AG04449 (cell line): ENCODE results near the gene CCDC107.

Experiments
- CTCF ChIA-PET: fragments of 350-600 bp; formaldehyde crosslinking; extraction: SDS; loops from one replicate; lab custom pipeline; 2021; ENCODE audit warnings: antibody characterized with exemption; lab: Yijun Ruan, JAX
- POLR2A ChIA-PET: fragments of 400-600, 350-600 bp; formaldehyde crosslinking; extraction: SDS; loops from one replicate; lab custom pipeline; 2020; ENCODE audit warnings: antibody characterized with exemption, inconsistent platforms; lab: Yijun Ruan, JAX
- DNase-seq: peaks from one replicate; pipeline ENCODE4 v3.0.0-alpha.2; 2010; ENCODE audit warnings: low read depth, low spot score
- H3K4me3 ChIP-seq: 2 replicates; pipeline ENCODE4 v1.5.1; 2011; ENCODE audit warnings: low read depth, mild to moderate bottlenecking, control low read depth, low read length
- TF ChIP-seq, protein P1 (sequence below): IDR thresholded peaks from one replicate; pipeline ENCODE4 v1.5.1; 2011; ENCODE audit warnings: mild to moderate bottlenecking, moderate library complexity, low read length, control low read depth, inconsistent platforms; ENCODE audit not compliant: insufficient read depth; ENCODE audit errors: missing control alignments

Gene CCDC107

GRCh38 chr9:35649431-35650340 lies 8.4 kb upstream of the CCDC107 start:
- TF ChIP-seq, protein P1, sequence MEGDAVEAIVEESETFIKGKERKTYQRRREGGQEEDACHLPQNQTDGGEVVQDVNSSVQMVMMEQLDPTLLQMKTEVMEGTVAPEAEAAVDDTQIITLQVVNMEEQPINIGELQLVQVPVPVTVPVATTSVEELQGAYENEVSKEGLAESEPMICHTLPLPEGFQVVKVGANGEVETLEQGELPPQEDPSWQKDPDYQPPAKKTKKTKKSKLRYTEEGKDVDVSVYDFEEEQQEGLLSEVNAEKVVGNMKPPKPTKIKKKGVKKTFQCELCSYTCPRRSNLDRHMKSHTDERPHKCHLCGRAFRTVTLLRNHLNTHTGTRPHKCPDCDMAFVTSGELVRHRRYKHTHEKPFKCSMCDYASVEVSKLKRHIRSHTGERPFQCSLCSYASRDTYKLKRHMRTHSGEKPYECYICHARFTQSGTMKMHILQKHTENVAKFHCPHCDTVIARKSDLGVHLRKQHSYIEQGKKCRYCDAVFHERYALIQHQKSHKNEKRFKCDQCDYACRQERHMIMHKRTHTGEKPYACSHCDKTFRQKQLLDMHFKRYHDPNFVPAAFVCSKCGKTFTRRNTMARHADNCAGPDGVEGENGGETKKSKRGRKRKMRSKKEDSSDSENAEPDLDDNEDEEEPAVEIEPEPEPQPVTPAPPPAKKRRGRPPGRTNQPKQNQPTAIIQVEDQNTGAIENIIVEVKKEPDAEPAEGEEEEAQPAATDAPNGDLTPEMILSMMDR: no peak
- ChIA-PET POLR2A (no interaction called here), CTCF (interaction anchor here (1.4 to 8.3 kb wide), 2 partner anchors 11 to 40 kb away, joined by 4 to 148 read pairs; partner anchors contain the start of genes ARHGEF39, CCDC107 and RMRP)
- DNase-seq: no peak
- H3K4me3 ChIP-seq: no peak overlapping the region

DNA sequence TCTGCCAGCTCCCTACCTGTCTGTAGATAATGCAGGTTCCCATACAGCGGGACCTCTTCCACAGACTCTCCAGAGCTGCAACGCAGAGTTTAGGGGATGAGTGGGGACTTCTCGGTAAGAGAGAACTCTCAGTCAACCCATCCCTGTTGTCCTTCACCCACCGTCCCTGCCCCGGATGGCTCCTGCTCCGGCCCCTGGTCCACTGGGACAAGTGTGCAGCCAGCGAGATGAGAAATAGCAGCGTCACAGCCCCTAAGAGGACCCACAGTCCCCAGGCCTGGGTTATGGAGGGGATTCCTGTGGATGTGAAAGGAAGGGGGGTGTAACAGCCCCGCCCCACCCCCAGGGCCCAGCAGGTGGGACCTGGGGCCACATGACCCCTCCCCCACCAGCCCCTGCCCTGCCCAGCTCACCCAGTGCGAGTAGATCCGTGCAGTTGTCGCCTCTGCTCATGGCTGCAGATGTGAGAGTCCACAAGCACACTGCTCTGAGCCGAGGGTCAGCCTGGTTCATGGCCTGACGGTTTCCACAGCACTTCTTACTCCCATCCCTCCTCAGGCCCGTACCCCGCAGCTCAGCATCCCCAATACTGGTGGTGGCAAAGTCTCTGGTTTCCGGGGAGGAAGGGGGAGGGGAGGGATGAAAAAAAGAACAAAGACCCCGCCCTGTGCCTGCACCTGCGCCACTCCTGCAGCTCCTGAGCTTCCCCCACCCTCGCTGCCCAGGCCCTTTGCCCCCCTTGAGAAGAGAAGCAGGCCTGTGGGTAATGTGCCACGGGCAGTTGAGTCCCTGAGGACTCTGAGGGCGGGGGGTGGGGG lies 7.5 kb upstream of the CCDC107 start, which contains the start of gene SIT1:
SIT1 (minus strand) TSS at position 591 of the 818 bp plus-strand sequence; CDS start at position 513, 78 bp downstream.
- no peak within 1 kb of the TSS for H3K4me3 ChIP-seq
- DNase-seq: no peak
- TF ChIP-seq, protein P1: no peak
- CTCF ChIA-PET: interaction anchor here (1.4 to 8.3 kb wide), 2 partner anchors 10 to 41 kb away, joined by 4 to 148 read pairs; partner anchors contain the start of genes ARHGEF39, CCDC107 and RMRP
- POLR2A ChIA-PET: no interaction called here

DNA sequence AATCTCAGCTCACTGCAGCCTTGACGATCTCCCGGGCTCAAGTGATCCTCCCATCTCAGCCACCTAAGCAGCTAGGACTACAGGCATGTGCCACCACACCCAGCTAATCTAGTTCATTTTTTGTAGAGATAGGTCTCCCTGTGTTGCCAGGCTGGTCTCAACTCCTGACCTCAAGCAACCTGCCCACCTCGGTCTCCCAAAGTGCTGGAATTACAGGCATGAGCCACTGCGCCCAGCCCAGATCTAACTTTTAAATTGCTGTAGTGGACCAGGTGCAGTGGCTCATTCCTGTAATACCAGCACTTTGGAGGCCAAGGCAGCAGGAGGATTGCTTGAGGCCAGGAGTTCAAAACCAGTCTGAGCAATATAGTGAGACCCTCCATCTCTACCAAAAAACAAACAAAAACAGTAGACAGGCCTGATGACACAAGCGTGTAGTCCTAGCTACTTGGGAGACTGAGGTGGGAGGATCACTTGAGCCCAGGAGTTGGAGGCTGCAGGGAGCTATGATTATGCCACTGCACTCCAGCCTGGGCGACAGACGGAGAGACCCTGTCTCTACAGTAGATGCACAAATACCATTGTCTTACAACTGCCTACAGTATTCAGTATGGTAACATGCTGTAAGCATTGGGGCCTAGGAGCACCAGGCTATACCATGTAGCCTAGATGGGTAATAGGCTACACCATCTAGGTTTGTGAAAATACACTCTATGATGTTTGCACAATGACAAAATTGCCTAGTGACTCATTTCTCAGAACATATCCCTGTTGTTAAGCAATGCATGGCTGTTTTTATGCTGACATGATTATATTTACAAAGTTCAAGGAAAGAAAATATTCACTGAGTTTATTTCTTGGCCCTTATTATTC lies 5.9 kb upstream of the CCDC107 start:
- ChIA-PET POLR2A (no interaction called here), CTCF (interaction anchor here (1.0 kb wide), 1 partner anchor 9 kb away, joined by 3 read pairs; no protein-coding TSS in a partner anchor)
- TF ChIP-seq, protein P1: no peak
- no peak for DNase-seq
- no peak overlapping the region for H3K4me3 ChIP-seq

GRCh38 chr9:35652829-35653209 lies 5.3 kb upstream of the CCDC107 start:
- H3K4me3 ChIP-seq: no peak overlapping the region
- TF ChIP-seq, protein P1: no peak
- ChIA-PET POLR2A (no interaction called here), CTCF (no interaction called here)
- DNase-seq: no peak

DNA sequence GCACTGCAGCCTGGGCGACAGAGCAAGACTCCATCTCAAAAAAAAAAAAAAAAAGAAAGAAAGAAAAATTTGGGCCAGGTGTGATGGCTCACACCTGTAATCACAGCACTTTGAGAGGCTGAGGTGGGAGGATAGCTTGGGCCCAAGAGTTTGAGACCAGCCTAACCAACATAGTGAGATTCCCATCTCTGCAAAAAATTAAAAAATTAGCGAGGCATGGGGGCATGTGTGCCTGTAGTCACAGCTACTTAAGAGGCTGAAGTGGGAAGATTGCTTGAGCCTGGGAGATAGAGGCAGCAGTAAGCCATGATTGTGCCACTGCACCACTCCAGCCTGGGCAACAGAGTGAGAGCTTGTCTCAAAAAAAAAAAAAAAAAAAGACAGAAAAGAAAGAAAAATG lies 4.5 kb upstream of the CCDC107 start:
- POLR2A ChIA-PET: no interaction called here
- no peak overlapping the region for H3K4me3 ChIP-seq
- CTCF ChIA-PET: interaction anchor here (0.7 kb wide), 1 partner anchor 868 kb away, joined by 5 read pairs; no protein-coding TSS in a partner anchor
- TF ChIP-seq, protein P1: no peak
- no peak for DNase-seq
